Activated T-helper 1 cell treated with Interleukin-2 at 50 U/mL for 16 hours (primary cell): Measurements from ENCODE around the gene FBXO42.

ENCODE experiments used
- DNase-seq: peaks from one replicate; pipeline ENCODE4 v3.0.0-alpha.2; 2020; ENCODE audit warnings: low read depth

FBXO42 gene

DNA sequence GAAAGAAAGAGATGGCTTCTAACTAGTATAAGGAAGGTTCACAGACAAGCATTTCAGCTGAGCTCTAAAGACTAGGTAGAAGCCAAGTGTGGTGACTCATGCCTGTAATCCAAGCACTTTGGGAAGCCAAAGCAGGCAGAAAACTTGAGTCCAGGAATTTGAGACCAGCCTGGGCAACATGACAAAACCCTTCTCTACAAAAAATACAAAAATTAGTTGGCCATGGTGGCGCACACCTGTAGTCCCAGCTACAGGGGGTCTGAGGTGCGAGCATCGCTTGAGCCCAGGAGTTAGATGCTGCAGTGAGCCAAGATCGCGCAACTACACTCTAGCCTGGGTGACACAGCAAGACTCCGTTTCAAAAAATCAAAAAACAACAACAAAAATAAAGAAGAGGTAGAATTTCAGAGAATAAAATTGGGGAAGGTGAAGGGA is 27.8 kb downstream of the FBXO42 start:
- DNase-seq = no peak

DNA sequence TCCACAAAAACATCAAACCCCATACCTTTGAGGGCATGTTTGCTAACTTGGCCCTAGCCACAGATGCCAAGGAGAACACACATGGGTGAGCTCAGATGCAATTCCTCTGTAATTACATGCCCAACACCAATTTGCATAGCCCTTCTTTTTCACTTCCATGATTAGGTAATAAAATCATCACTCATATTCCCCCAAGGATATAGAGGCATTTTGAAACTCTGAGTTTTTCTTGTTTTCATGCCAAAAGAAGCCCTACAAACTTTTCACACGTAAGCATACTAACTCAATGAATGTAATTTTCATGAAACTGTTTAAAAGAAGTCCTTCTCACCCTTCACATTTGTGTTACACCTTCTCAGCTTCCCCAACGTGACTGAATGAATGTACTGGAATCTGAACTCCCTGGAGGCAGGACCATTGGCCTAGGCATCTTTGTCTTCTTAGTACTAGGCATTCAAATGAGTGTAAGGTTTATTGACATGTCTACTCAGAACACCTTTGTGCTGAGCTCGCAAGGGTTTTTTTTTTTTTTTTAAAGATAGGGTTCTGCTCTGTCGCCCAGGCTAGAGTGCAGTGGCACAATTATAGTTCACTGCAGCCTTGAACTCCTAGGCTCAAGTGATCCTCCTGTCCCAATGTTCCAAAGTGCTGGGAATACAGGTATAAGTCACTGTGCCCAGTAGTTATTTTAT is 31.0 kb downstream of the FBXO42 start:
- no peak for DNase-seq

DNA sequence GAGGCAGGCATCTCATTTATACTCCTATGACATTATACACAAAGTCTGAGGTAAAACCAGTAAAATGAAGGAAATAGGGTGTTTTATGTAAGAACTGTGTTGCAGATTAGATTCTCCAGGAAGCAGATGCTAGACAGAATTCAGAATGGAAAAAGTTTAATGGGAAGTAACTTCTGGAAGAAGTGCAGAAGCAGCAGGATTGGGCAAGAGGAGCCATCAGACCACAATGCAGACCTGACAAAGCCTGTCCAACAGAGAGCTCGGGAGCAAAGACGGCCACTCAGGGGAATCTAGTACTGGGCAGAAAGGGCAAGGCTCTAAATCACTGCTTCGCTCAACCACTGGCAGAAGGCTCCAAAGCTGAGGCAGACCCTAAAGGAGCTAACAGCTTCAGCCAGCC is 33.7 kb downstream of the FBXO42 start:
- no peak for DNase-seq

DNA sequence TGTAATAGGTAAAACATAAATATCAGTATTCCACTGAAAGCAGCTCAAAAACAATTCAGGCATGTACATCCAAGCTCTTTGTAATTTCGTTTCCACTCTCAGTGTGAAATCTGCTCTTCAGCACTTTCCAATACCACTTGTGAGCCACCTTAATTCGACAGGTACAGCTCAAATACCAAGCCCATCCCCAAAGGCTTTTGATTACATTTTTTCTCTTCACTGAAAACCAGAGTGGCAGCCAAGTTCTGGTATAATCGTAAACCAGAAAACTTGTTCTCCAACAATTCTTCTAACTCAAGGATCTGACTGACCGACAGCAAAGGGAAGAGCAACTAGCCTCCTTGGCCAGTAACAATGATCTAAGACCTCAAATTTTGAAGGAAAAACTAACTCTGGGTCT is 36.8 kb downstream of the FBXO42 start:
- DNase-seq = no peak

DNA sequence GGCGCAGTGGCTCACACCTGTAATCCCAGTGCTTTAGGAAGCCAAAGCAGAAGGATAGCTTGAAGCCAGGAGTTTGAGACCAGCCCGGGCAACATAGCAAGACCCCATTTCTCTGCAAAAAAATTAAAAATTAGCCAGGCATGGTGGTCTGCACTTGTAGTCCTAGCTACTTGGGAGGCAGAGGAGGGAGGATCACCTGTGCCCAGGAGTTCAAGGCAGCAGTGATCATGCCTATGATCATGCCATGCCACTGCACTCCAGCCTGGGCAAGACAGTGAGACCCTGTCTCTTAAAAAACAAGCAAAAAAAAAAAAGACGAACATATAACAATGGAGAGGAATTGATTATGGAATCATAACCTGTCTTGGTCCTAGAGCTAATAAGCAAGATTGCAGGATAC is 45.1 kb downstream of the FBXO42 start:
- DNase-seq = no peak

DNA sequence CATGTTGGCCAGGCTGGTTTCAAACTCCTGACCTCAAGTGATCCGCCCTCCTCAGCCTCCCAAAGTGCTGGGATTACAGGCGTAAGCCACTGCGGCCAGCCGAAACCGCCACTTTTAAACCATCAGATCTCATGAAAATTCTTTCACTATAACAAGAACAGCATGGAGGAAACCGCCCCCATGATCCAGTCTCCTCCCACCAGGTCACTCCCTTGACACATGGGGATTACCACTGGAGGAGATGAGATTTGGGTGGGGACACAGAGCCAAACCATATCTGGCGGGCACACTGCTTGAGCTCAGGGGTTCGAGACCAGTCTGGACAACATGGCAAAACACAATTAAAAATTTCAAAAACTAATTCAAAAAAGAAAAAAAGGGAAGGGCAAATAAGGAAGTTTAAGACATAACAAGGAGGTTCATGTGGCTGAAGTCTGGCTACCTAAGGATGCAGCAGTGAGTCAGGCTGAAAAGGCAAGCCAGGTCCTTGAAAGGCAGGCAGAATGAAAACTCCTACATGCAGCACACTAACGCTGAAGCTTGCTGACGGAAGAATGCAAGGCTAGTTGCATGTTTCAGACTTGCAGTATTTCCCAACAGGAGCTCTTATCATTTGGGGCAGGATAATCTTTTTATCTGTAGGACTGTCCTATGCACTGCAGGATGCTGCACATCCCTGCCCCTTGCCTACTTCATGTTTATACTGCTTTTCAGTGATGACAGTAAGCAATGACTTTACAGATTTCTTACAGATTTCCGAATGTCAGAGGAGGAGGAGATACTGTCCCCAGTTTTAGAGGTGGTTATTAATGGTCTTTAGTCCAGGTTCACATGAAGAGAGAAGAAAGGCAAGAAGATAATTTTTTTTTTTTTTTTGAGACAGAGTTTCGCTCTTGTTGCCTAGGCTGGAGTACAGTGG is 49.3 kb downstream of the FBXO42 start:
- no peak for DNase-seq

DNA sequence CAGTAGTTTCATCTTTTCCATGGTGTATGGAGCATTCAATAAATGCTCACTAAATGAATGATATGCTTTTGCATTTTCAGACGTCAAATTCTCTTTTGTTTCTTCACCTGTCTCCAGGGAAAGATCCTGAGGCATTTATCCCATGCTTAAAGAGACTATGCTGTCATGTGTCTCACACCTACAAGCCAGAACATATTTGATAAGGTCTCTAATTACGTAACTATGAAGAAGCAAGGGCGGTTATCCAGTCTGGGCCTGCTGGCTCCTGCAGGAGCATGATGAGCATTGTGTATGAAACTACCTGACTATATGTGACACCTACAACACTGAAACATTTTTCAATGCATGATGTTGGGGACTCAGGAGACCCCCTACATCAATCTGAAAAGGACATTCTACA is 51.8 kb downstream of the FBXO42 start:
- no peak for DNase-seq

DNA sequence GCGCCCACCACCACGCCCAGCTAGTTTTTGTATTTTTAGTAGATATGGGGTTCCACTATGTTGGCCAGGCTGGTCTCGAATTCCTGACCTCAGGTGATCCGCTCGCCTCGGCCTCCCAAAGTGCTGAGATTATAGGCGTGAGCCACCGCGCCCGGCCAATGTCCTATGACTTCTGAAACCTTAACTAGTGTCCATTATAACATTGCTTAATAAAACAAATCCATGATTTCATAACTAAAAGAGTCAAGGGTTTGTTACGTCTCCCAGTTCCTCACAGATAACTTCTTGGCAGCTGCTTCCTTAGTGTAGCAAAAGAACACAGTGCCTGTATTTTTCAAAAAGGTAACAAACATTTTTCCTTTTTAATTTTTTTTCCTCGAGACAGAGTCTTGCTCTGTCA is 53.6 kb downstream of the FBXO42 start:
- DNase-seq = no peak

DNA sequence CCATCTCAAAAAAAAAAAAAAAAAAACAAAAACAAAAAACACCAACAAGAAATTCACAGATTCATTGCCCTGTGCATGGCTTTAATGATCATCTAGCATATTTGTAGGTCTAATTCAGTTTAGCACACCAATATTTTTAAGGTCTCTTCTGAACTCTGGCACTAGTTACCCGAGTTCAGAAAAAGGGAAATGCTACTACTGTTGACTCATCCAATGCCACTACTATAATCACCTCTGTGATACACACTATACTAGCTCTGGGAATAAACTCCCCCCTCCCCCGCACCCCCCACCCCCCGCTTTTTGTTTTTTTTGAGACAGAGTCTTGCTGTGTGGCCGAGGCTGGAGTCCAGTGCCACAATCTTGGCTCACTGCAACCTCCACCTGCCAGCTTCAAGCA is 55.6 kb downstream of the FBXO42 start:
- DNase-seq = no peak

DNA sequence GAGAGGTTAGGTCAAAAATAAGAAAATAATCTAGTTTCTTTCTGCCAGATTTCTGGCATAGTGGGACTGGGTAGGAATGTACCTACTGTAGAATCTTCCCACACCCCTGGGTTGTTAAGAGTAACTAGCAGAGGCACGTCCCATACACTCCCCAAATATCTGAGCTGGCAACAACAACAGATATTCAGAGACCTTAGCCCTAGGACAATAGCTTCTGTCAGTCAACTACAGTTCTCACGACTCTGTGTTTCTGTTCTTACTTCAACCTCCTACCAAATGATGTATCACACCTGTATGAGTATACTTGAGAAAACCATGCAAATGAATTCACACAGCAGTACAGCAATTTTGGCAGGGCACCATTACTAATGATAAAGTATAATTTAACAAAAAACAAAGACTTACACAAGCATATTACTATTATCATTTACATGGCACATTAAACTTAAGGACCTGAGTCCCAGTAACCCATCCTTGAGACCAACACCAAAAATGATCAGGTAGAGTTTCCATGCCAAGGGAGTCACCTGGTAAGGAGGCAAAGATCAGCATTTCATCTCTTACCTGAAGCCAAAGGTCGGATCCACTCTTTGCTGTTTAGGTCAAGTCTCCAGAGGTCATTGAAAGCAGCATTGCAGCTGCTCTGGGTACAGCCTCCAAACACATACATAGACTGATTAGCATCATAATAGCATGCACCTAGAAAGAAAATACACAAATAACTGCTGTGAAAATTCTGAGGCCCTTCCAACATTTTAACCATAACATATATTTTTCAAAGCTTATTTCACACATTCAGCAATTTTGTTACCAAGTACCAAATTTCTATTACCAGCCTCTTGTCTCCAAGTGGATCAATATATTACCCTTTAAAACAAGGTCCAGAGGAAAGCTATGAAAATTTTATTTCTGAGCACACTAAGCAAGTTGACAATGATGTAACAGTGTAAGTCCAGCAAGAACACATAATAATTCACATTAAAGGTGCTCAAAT is 57.8 kb downstream of the FBXO42 start:
- no peak for DNase-seq

DNA sequence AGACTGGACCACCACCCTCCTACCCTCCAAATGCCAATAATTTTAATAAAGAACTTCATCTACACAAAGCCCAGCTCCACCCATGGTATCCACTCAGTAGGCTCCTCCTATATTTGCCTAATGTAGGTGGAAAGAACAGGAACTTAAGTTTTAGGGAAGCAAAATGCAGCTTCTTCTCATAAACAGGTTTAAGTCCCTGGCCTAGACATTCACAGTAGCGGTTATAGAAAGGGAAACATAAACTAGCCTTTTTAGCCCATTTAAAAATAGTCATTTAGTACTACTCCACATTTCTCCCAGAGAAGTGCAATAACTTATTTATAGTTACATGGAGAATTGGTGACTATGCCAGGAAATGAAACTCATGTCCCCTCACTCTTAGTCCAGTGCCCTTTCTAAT is 58.7 kb downstream of the FBXO42 start:
- DNase-seq = no peak

DNA sequence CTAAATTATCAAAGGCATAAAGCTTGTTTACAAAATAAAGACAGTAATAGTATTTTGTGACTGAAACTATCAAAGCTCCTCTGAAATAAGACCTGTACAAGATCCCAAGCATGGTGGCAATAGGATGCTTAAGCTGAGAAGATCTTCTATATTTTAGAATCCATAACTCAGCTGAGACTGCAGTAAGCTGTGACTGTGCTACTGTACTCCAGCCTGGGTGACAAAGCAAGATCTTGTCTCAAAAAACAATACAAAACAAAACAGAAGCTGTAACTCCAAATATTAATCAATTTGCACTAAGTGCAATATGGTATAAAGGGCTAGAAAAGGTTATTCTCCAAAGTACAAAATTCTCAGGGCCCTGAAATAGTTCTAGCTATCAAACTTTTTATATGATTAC is 59.5 kb downstream of the FBXO42 start:
- no peak for DNase-seq

DNA sequence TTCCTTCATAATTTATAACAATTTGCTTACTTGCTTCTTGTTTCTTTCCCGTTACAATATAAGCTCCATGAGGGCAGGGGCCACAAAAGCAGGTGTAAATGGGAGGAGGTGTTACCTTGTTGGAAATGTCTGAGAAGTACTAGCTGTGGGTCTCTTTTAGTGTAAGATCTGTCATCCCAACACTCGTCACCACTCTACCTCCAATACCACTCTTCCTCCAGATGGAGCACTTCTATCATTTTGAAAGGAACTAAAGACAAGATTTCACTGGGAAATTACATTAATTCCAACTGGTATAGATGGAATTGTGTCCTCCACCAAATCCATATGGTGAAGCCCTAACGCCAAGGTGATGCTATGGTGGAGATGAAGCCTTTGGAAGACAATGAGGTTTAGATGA is 62.3 kb downstream of the FBXO42 start:
- no peak for DNase-seq

DNA sequence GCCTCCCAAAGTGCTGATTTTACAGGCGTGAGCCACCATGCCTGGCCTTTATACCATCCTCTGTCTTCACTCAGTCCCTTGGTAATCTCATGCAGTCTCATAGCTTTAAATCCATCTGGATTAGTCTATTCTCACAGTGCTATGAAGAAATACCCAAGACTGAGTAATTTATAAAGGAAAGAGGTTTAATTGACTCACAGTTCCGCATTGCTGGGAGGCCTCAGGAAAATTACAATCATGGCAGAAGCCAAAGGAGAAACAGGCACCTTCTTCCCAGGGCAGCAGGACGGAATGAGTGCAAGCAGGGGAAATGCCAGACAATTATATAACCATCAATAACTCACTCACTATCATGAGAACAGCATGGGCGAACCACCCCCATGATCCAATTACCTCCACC is 66.2 kb downstream of the FBXO42 start:
- no peak for DNase-seq

DNA sequence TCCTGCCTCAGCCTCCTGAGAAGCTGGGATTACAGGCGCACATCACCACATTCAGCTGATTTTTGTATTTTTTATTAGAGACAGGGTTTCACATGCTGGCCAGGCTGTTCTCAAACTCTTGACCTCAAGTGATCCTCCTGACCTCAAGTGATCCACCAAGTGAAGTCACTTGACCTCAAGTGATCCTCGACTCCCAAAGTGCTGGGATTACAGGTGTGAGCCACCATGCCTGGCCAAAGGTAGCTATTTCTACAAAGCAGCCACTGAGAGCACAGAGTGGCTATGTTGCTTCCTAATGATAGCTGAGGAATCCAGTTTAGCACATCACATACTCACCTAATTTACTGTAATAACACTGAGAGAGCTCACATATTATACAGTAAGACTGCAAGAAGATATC is 70.5 kb downstream of the FBXO42 start:
- no peak for DNase-seq

DNA sequence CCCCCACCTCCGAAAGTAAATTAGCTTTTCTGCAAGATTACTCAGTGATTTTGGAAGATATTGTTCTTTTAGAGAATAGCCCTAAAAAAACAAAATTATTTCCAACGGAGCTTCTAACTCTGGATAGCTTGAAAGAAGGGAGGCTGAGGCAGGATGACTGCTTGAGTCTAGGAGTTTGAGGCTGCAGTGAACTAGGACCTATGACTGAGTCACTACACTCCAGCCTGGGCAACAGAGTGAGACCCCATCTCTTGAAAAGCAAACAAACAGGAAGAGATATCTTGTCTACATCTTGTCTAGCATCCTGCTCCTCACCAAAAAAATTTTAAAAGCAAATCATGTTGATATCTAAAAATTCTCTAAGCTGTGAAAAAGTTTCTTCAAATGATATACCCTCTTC is 73.1 kb downstream of the FBXO42 start:
- DNase-seq = no peak

DNA sequence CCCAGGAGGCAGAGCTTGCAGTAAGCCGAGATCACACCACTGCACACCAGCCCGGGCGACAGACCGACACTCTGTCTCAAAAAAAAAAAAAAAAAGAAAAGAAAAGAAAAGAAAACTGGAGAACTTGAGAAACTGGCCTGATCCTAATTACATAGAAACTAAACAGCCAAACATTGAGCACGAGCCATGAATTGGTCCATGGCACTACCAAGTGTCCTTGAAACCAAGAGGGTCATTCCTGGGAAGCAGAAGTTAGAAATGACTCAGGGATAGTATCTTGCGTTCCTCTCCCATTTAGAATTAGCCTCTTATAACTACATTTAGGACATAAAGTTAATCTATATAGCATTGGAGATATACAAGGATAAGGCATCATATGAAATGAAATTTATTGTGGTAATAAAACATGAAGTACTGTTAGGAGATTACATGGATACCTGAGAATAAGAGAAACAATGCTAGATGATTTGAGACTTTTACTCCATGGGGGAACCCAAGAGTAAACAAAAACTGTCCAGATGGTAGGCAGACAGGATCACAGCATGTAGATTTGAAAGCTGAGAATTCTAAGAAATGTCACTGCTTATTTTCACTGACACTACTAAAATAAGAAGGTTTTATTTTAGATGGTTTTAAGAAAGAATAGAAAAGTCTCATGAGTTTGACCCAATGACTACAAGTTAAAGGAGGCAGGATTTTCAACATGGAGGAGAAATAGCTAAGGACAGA is 75.8 kb downstream of the FBXO42 start:
- no peak for DNase-seq

DNA sequence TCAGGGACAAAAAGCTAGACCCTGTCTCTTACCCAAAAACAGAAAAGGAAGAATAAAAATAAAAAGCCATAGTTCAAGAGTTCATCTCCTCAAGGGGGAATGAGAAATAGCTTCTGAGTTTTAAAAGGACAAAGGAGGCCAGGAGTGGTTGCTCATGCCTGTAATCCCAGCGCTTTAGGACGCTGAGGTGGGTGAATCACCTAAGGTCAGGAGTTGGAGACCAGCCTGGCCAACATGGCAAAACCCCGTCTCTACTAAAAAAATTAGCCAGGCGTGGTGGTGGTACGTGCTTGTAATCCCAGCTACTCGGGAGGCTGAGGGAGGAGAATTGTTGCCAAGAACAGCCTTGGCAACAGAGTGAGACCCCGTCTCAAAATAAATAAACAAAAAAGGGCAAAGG is 76.7 kb downstream of the FBXO42 start:
- DNase-seq = no peak

DNA sequence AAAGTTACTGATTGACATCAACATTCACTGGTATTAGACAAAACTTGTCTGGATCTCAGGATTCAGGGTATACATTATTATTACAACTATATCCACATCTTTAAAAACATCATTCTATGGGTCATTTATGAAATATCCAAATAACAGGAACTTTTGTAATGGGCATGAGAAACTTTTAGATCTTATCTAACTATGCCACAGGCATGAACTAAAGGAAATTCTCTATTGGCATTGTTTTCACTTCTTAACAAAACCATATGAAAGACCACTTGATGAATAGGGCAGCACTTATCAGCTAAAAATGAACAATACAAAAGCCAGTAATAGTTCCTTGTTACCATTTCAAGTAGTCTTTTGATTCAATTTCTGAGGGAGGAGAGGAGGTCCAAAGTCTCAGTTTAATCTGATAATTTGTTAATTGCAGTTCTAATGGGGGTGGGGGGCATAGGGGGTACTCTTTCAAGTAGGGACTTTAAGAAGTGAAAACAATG is 84.5 kb downstream of the FBXO42 start:
- DNase-seq = no peak

DNA sequence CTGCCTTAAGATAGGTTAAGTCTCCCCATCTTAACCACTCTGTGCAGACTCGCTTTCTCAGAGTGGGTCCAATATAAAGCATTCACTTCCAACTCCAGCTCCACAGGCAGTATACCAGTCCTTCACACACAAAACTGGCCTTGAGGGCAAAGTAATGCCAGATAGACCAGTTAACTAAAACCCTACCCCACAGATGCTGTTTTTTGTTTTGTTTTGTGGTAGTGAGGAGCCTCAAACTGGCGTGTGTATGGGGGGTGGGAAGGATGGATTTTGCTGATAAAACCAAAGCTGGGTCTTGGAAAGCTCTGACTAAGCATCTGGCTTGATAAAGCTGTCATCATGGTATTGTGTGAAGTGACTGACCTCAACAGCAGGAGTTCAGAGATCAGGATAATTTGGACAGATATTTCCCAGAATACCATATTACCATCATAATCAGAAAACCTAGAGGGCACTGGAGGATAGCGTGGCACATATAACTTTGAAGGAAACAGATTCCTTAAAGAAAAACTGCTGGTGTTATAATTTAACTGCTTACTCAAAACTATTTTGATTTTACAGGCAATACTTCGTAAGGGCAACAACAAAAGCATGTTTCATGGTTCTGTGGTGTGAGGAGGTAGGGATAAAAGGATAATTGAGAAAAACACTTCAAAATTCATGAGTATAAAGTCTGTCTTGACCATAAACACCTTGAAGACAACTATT is 85.7 kb downstream of the FBXO42 start:
- no peak for DNase-seq

DNA sequence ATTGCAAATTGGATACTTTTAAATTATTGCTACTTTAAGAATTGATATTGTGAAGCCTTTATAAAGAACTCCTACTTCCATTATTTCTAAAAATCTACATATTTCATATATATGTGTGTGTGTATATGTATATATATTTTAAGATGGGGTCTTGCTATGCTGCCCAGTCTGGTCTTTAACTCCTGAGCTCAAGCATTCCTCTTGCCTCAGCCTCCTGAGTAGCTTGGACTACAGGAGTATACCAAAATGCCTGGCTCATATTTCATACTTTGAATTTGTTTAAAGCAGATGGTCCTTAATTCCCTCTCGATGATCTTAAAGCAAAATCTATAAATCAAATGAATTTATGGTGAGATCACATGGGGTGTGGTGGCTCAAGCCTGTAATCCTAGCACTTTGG is 90.2 kb downstream of the FBXO42 start:
- DNase-seq = no peak
